ENCODE results near the gene PTPRD. TPM values are rescaled to one million over a fixed set of nuclear protein-coding genes. Genes with fewer than 3 reads are reported as not detected.
A peak's percentile ranks its signal among the peaks of the same experiment; 100 is the strongest.

PTPRD gene
- total RNA-seq, 3 donors from 2014 or later (not counting 1 experiment from before 2014, with no cell fraction given), result 0.05 to 0.68 TPM; not detected in 1

- Histone ChIP-seq H3K4me3 (ENCODE audit: low read length) (no peak overlapping the region), H3K27ac (ENCODE audit: low read length) (no peak overlapping the region), H3K36me3 (ENCODE audit: control insufficient read depth, insufficient read depth, low read length) (no peaks in the 10 kb centered on the region), H3K4me1 (ENCODE audit: control insufficient read depth, insufficient read depth, low read length) (no peaks in the 10 kb centered on the region), H3K27me3 (ENCODE audit: control insufficient read depth, insufficient read depth, low read length) (no peaks in the 10 kb centered on the region), H3K9me3 (ENCODE audit: control insufficient read depth, insufficient read depth, low read length) (no peaks in the 10 kb centered on the region)
- DNase-seq (peak in 1 of 2 donors; percentile 23), ATAC-seq (no peak)
- Mint-ChIP-seq H3K4me3 (no peak overlapping the region), H3K36me3 (no peaks in the 10 kb centered on the region), H3K4me1 (no peaks in the 10 kb centered on the region), H3K27me3 (ENCODE audit: low read depth in 2 of 2) (no peaks in the 10 kb centered on the region), H3K9me3 (no peaks in the 10 kb centered on the region), H3K27ac (no peak overlapping the region)
- intact Hi-C loops (cut with micrococcal nuclease), result no loop called here
- peak; percentile 2 for TF ChIP-seq CTCF (IDR thresholded peaks at IDR 0.05)
- 20% methylated on average over 2 of the region's 3 CpGs for WGBS (ENCODE audit: insufficient coverage)
These were observed 1717.0 kb downstream of the PTPRD start for GRCh38 chr9:8895861-8896224.

- DNase-seq (no peak), ATAC-seq (no peak)
- Mint-ChIP-seq H3K4me1 (no peaks in the 10 kb centered on the region), H3K27me3 (ENCODE audit: low read depth in 2 of 2) (no peaks in the 10 kb centered on the region), H3K4me3 (no peak overlapping the region), H3K27ac (no peak overlapping the region), H3K36me3 (no peaks in the 10 kb centered on the region), H3K9me3 (no peaks in the 10 kb centered on the region)
- Histone ChIP-seq H3K36me3 (ENCODE audit: control insufficient read depth, insufficient read depth, low read length) (no peaks in the 10 kb centered on the region), H3K27ac (ENCODE audit: low read length) (no peak overlapping the region), H3K4me3 (ENCODE audit: low read length) (no peak overlapping the region), H3K9me3 (ENCODE audit: control insufficient read depth, insufficient read depth, low read length) (no peaks in the 10 kb centered on the region), H3K4me1 (ENCODE audit: control insufficient read depth, insufficient read depth, low read length) (no peaks in the 10 kb centered on the region), H3K27me3 (ENCODE audit: control insufficient read depth, insufficient read depth, low read length) (no peaks in the 10 kb centered on the region)
- 64% methylated on average over 4 of the region's 4 CpGs for WGBS (ENCODE audit: insufficient coverage)
- no peak for TF ChIP-seq CTCF (IDR thresholded peaks at IDR 0.05)
- intact Hi-C loops (cut with micrococcal nuclease), result no loop called here
These were observed 1717.5 kb downstream of the PTPRD start for GRCh38 chr9:8895106-8895860.

- no peak for ATAC-seq
- Histone ChIP-seq H3K27me3 (ENCODE audit: control insufficient read depth, insufficient read depth, low read length) (no peaks in the 10 kb centered on the region), H3K27ac (ENCODE audit: low read length) (no peak overlapping the region), H3K9me3 (ENCODE audit: control insufficient read depth, insufficient read depth, low read length) (no peaks in the 10 kb centered on the region), H3K36me3 (ENCODE audit: control insufficient read depth, insufficient read depth, low read length) (no peaks in the 10 kb centered on the region), H3K4me3 (ENCODE audit: low read length) (no peak overlapping the region), H3K4me1 (ENCODE audit: control insufficient read depth, insufficient read depth, low read length) (no peaks in the 10 kb centered on the region)
- Mint-ChIP-seq H3K9me3 (no peaks in the 10 kb centered on the region), H3K27me3 (ENCODE audit: low read depth in 2 of 2) (no peaks in the 10 kb centered on the region), H3K36me3 (no peaks in the 10 kb centered on the region), H3K27ac (no peak overlapping the region), H3K4me1 (no peaks in the 10 kb centered on the region), H3K4me3 (no peak overlapping the region)
- 38% methylated on average over 2 of the region's 2 CpGs for whole genome bisulfite sequencing (ENCODE audit: insufficient coverage)
- TF ChIP-seq CTCF (IDR thresholded peaks at IDR 0.05), result no peak
- intact Hi-C loops (cut with micrococcal nuclease), result no loop called here
- DNase-seq, result no peak
These were observed 1722.1 kb downstream of the PTPRD start for GRCh38 chr9:8890695-8891094.

- Mint-ChIP-seq H3K36me3 (no peaks in the 10 kb centered on the region), H3K9me3 (peaks cover 1 to 3% of the 10 kb centered on the region in 2 donors), H3K27me3 (ENCODE audit: low read depth in 2 of 2) (no peaks in the 10 kb centered on the region), H3K4me1 (no peaks in the 10 kb centered on the region), H3K4me3 (no peak overlapping the region), H3K27ac (no peak overlapping the region)
- ATAC-seq (no peak), DNase-seq (no peak)
- H3K27me3 ChIP-seq (ENCODE audit: control insufficient read depth, insufficient read depth, low read length), result no peaks in the 10 kb centered on the region
- TF ChIP-seq CTCF (IDR thresholded peaks at IDR 0.05), result no peak
- H3K36me3 ChIP-seq (ENCODE audit: control insufficient read depth, insufficient read depth, low read length), result no peaks in the 10 kb centered on the region
- no peaks in the 10 kb centered on the region for H3K4me1 ChIP-seq (ENCODE audit: control insufficient read depth, insufficient read depth, low read length)
- no peak overlapping the region for H3K4me3 ChIP-seq (ENCODE audit: low read length)
- intact Hi-C loops (cut with micrococcal nuclease), result no loop called here
- H3K27ac ChIP-seq (ENCODE audit: low read length), result no peak overlapping the region
- H3K9me3 ChIP-seq (ENCODE audit: control insufficient read depth, insufficient read depth, low read length), result no peaks in the 10 kb centered on the region
- WGBS (ENCODE audit: insufficient coverage), result 100% methylated on average over 1 of the region's 1 CpG
These were observed 1723.7 kb downstream of the PTPRD start for GRCh38 chr9:8889100-8889499.
